ENCODE results near the gene KCTD18. TPM values are rescaled to one million over a fixed set of nuclear protein-coding genes. Genes with fewer than 3 reads are reported as not detected.

The KCTD18 gene
- total and polyA plus RNA-seq, 10 donors, result 11.1 to 21.5 (median 15.5) TPM

DNA sequence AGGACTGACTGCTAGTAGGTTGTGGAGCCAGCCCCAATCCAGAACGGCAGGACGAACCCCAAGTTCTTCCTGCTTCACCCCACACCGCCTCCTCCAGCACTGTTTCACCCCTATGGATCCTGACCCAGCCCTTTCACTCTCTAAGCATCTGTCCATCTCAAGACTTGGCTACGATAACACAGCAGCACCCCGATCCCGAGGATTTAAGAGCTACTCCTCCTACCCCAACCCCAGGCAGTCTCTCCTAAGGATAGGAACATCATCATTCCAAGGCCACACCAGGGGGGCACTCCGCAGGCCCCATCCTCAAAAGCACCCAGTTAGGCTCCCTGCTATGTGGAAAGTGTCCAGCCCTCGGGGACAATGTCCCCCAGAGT lies 645 bp downstream of the KCTD18 start:
- no peak for DNase-seq
- peaks cover 0 to 25% (median 2%) of the 10 kb centered on the region in 6 donors for H3K36me3 ChIP-seq
- TF ChIP-seq, protein P1, sequence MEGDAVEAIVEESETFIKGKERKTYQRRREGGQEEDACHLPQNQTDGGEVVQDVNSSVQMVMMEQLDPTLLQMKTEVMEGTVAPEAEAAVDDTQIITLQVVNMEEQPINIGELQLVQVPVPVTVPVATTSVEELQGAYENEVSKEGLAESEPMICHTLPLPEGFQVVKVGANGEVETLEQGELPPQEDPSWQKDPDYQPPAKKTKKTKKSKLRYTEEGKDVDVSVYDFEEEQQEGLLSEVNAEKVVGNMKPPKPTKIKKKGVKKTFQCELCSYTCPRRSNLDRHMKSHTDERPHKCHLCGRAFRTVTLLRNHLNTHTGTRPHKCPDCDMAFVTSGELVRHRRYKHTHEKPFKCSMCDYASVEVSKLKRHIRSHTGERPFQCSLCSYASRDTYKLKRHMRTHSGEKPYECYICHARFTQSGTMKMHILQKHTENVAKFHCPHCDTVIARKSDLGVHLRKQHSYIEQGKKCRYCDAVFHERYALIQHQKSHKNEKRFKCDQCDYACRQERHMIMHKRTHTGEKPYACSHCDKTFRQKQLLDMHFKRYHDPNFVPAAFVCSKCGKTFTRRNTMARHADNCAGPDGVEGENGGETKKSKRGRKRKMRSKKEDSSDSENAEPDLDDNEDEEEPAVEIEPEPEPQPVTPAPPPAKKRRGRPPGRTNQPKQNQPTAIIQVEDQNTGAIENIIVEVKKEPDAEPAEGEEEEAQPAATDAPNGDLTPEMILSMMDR (IDR thresholded peaks at IDR 0.05 in 8 of 11, conservative IDR thresholded peaks at IDR 0.05 in 3 of 11), result no peak
- no peak for TF ChIP-seq POLR2A (IDR thresholded peaks at IDR 0.05)
- no peak for TF ChIP-seq POLR2AphosphoS5 (IDR thresholded peaks at IDR 0.05)
- H3K4me3 ChIP-seq, result peak overlapping the region; percentile 56 to 79 (median 72)
- H3K27me3 ChIP-seq (replicated peaks in 1 of 7), result peaks cover 0 to 9% (median 0%) of the 10 kb centered on the region in 7 donors
- intact Hi-C loops (cut with DNase I; ENCODE audit: low total_unique reads), result no loop called here
- peaks cover 0 to 44% (median 15%) of the 10 kb centered on the region in 6 donors for H3K4me1 ChIP-seq
- 26 to 43% (median 32%) methylated on average over 6 to 8 of the region's 8 CpGs for WGBS, 5 donors
- peak overlapping the region; percentile 68 to 94 (median 86) for H3K27ac ChIP-seq
- no peaks in the 10 kb centered on the region for H3K9me3 ChIP-seq

DNA sequence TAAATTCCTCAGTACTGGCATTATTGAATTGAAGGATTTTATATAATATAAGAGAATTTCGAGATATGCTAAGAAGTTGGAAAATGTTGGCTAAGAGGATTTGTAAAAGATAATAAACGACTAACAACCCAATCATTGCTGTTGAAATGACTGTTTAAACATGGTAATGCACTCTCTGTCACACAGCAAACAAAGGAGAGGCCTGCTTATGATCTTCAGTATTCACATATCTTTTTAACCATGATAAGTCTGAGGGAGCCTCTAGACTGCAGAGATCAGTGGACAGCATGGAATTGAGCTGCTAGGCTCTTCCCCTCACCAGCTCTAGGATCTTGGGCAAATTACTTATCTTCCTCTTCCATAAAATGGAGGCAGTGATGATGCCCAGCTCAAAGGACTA lies 2.7 kb downstream of the KCTD18 start:
- H3K4me3 ChIP-seq, result no peak overlapping the region
- intact Hi-C loops (cut with DNase I; ENCODE audit: low total_unique reads), result no loop called here
- no peak for TF ChIP-seq POLR2AphosphoS5 (IDR thresholded peaks at IDR 0.05)
- TF ChIP-seq, protein P1 (IDR thresholded peaks at IDR 0.05 in 8 of 11, conservative IDR thresholded peaks at IDR 0.05 in 3 of 11), result no peak
- TF ChIP-seq POLR2A (IDR thresholded peaks at IDR 0.05), result no peak
- peaks cover 0 to 46% (median 16%) of the 10 kb centered on the region in 6 donors for H3K36me3 ChIP-seq
- peaks cover 0 to 2% (median 0%) of the 10 kb centered on the region in 7 donors for H3K27me3 ChIP-seq (replicated peaks in 1 of 7)
- WGBS, 5 donors, result 87 to 99% (median 95%) methylated on average over 2 of the region's 2 CpGs
- H3K4me1 ChIP-seq, result peaks cover 0 to 44% (median 15%) of the 10 kb centered on the region in 6 donors
- H3K9me3 ChIP-seq, result no peaks in the 10 kb centered on the region
- DNase-seq, result no peak
- no peak overlapping the region for H3K27ac ChIP-seq

DNA sequence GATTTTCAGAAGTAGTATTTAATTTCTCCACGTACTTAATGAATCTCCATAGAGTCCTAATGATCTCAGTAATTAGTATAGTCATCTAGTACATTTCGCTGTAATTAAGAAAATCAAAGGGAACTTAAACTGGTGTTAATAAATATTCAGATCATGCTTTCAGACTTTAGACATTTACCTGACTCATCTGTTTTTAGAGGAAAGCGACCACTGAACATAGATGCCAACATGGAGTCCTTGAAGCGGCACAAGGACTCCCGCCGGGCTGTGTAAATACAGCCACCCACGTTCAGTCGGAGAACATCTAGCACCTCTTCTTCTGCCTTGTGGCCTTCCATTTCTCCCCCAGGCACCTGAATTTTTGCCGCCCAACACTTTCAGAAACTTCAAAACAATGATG lies 3.2 kb downstream of the KCTD18 start:
- TF ChIP-seq POLR2AphosphoS5 (IDR thresholded peaks at IDR 0.05) (no peak), POLR2A (IDR thresholded peaks at IDR 0.05) (no peak)
- TF ChIP-seq, protein P1 (IDR thresholded peaks at IDR 0.05 in 8 of 11, conservative IDR thresholded peaks at IDR 0.05 in 3 of 11), result no peak
- Histone ChIP-seq H3K9me3 (no peaks in the 10 kb centered on the region), H3K27me3 (replicated peaks in 1 of 7) (no peaks in the 10 kb centered on the region), H3K4me1 (peaks cover 0 to 44% (median 15%) of the 10 kb centered on the region in 6 donors), H3K36me3 (peaks cover 0 to 49% (median 18%) of the 10 kb centered on the region in 6 donors), H3K4me3 (no peak overlapping the region), H3K27ac (no peak overlapping the region)
- 73 to 86% (median 79%) methylated on average over 9 of the region's 9 CpGs for WGBS, 5 donors
- intact Hi-C loops (cut with DNase I; ENCODE audit: low total_unique reads), result no loop called here
- no peak for DNase-seq

DNA sequence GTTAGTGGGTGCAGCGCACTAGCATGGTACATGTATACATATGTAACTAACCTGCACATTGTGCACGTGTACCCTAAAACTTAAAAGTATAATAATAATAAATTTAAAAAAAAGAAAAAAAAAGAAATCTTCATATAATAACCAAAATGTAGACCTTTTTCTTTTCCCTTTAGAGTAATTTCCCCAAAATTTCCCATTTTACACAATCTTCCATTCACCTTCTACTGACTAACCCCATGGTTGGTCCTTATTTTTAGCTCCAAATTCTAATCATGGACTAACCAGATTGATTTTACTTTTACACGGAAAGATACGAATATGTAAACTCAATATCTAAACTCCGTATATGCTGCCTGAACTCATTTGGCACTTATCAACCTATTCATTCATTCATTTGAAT lies 7.7 kb downstream of the KCTD18 start:
- H3K36me3 ChIP-seq, result peaks cover 0 to 67% (median 32%) of the 10 kb centered on the region in 6 donors
- TF ChIP-seq POLR2AphosphoS5 (IDR thresholded peaks at IDR 0.05) (no peak), POLR2A (IDR thresholded peaks at IDR 0.05) (no peak)
- TF ChIP-seq, protein P1 (IDR thresholded peaks at IDR 0.05 in 8 of 11, conservative IDR thresholded peaks at IDR 0.05 in 3 of 11), result no peak
- 92 to 99% (median 97%) methylated on average over 5 of the region's 5 CpGs for WGBS, 5 donors
- H3K4me3 ChIP-seq, result no peak overlapping the region
- H3K27me3 ChIP-seq (replicated peaks in 1 of 7), result no peaks in the 10 kb centered on the region
- H3K4me1 ChIP-seq, result peaks cover 0 to 17% (median 0%) of the 10 kb centered on the region in 6 donors
- H3K27ac ChIP-seq, result no peak overlapping the region
- intact Hi-C loops (cut with DNase I; ENCODE audit: low total_unique reads), result no loop called here
- DNase-seq, result no peak
- H3K9me3 ChIP-seq, result no peaks in the 10 kb centered on the region
